Ishikawa (cell line): Measurements from ENCODE around the gene VPS41.

ENCODE experiments used
- CEBPB ChIP-seq: IDR thresholded peaks from 2 replicates; pipeline ENCODE4 v1.6.1; 2012
- CREB1 ChIP-seq: IDR thresholded peaks from 2 replicates; pipeline ENCODE4 v1.6.1; 2012; ENCODE audit warnings: low read depth
- EGR1 ChIP-seq: IDR thresholded peaks from 2 replicates; pipeline ENCODE4 v1.6.1; 2012
- EP300 ChIP-seq: IDR thresholded peaks from 2 replicates; pipeline ENCODE4 v1.6.1; 2012; ENCODE audit warnings: borderline replicate concordance
- FOXM1 ChIP-seq: IDR thresholded peaks from 2 replicates; pipeline ENCODE4 v1.6.1; 2012; ENCODE audit warnings: low read depth, borderline replicate concordance
- MAX ChIP-seq: IDR thresholded peaks from 2 replicates; pipeline ENCODE4 v1.6.1; 2012
- NFIC ChIP-seq: IDR thresholded peaks from 2 replicates; pipeline ENCODE4 v1.6.1; 2012
- RAD21 ChIP-seq: IDR thresholded peaks from 2 replicates; pipeline ENCODE4 v1.6.1; 2012; ENCODE audit warnings: low read depth
- REST ChIP-seq: IDR thresholded peaks from 2 replicates; pipeline ENCODE4 v1.6.1; 2012; ENCODE audit warnings: low read depth, mild to moderate bottlenecking
- TAF1 ChIP-seq: IDR thresholded peaks from 2 replicates; pipeline ENCODE4 v1.6.1; 2012; ENCODE audit warnings: low read depth, mild to moderate bottlenecking
- TCF12 ChIP-seq: IDR thresholded peaks from 2 replicates; pipeline ENCODE4 v1.6.1; 2012; ENCODE audit warnings: low read depth
- TEAD4 ChIP-seq: IDR thresholded peaks from 2 replicates; pipeline ENCODE4 v1.6.1; 2012
- USF1 ChIP-seq: IDR thresholded peaks from 2 replicates; pipeline ENCODE4 v1.6.1; 2012
- YY1 ChIP-seq: IDR thresholded peaks from 2 replicates; pipeline ENCODE4 v1.6.1; 2012; ENCODE audit warnings: low read depth
- ZBTB7A ChIP-seq: IDR thresholded peaks from 2 replicates; pipeline ENCODE4 v1.6.1; 2012; ENCODE audit warnings: low read depth

Gene VPS41

GRCh38 chr7:38881015-38881414, 28.0 kb downstream of the VPS41 start:
- TF ChIP-seq CREB1 (no peak), TAF1 (no peak), YY1 (no peak), NFIC (no peak), CEBPB (no peak), EP300 (no peak), REST (no peak), MAX (no peak), EGR1 (no peak), TEAD4 (no peak), ZBTB7A (no peak), TCF12 (no peak), RAD21 (no peak), FOXM1 (no peak), USF1 (no peak)

GRCh38 chr7:38880454-38880853, 28.5 kb downstream of the VPS41 start:
- TF ChIP-seq TAF1 (no peak), TCF12 (no peak), TEAD4 (no peak), EGR1 (no peak), YY1 (no peak), FOXM1 (no peak), EP300 (no peak), CREB1 (no peak), CEBPB (no peak), NFIC (no peak), ZBTB7A (no peak), USF1 (no peak), REST (no peak), MAX (no peak)

GRCh38 chr7:38880035-38880434, 29.0 kb downstream of the VPS41 start:
- TF ChIP-seq MAX (no peak), USF1 (no peak), YY1 (no peak), CREB1 (no peak), RAD21 (no peak), EP300 (no peak), REST (no peak), NFIC (no peak), TAF1 (no peak), TEAD4 (no peak), EGR1 (no peak), CEBPB (no peak)

- no peak for TF ChIP-seq NFIC
- no peak for TF ChIP-seq REST
- no peak for TF ChIP-seq CREB1
- no peak for TF ChIP-seq FOXM1
- TF ChIP-seq EP300: no peak
- TF ChIP-seq CEBPB: no peak
- no peak for TF ChIP-seq YY1
- no peak for TF ChIP-seq TAF1
- no peak for TF ChIP-seq TCF12
- TF ChIP-seq MAX: no peak
- no peak for TF ChIP-seq RAD21
- no peak for TF ChIP-seq USF1
- TF ChIP-seq EGR1: no peak
- no peak for TF ChIP-seq ZBTB7A
Observed at GRCh38 chr7:38878694-38879457, 30.1 kb downstream of the VPS41 start.
